Esophagus muscularis mucosa (tissue), 3 donors: ENCODE data around the gene COL19A1.

Experiments
- CTCF ChIP-seq, 3 experiments: fragments of 200-600 bp in 2 of 3; fragments of 450-650 bp in 1 of 3; sonication (generic) in 2 of 3; IDR thresholded peaks; one replicate each; pipeline ENCODE4 v1.5.1; 2017 to 2019; ENCODE audit warnings: antibody characterized with exemption in 3 of 3, mild to moderate bottlenecking in 2 of 3, moderate library complexity in 1 of 3
- POLR2A ChIP-seq: fragments of 450-650 bp; IDR thresholded peaks from one replicate; pipeline ENCODE4 v1.6.1; 2017; ENCODE audit warnings: antibody characterized with exemption, moderate library complexity, mild to moderate bottlenecking, low read depth
- POLR2AphosphoS5 ChIP-seq, 2 donors: sonication (generic); formaldehyde crosslinking; IDR thresholded peaks; one replicate each; pipeline ENCODE4 v1.6.1; 2017; ENCODE audit warnings: antibody characterized with exemption in 2 of 2

- no peak for TF ChIP-seq CTCF (IDR thresholded peaks at IDR 0.05)
- no peak for TF ChIP-seq POLR2AphosphoS5 (IDR thresholded peaks at IDR 0.05)
- no peak for TF ChIP-seq POLR2A
These were observed 258.7 kb downstream of the COL19A1 start for GRCh38 chr6:70124882-70125545.
